Activated gamma-delta T cell (primary cell): ENCODE measurements around the gene NHS.

Source experiments
- DNase-seq: peaks from one replicate; lab custom pipeline; 2025; lab: John Stamatoyannopoulos, UW

Gene NHS

GRCh38 chrX:17588303-17588702, 213.3 kb downstream of the NHS start:
- no peak for DNase-seq

- no peak for DNase-seq
Observed at GRCh38 chrX:17590892-17591740, 216.1 kb downstream of the NHS start.

DNA sequence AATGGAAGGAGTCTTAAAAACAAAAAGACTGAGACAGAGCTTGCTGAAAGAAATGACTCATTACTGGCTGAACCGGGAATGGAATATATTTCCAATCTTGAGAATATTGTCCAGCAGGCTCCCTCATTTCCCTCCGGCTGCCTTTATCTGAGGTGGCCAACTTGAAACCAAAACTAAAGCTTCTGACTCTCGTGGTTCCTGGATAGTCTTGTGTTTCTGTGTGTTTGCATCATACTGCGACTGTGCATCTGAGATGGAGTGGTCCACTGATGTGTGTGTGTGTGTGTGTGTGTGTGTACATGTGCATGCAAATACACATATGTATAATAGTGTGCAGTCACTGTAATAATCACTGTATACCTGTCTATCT, 216.7 kb downstream of the NHS start:
- no peak for DNase-seq

DNA sequence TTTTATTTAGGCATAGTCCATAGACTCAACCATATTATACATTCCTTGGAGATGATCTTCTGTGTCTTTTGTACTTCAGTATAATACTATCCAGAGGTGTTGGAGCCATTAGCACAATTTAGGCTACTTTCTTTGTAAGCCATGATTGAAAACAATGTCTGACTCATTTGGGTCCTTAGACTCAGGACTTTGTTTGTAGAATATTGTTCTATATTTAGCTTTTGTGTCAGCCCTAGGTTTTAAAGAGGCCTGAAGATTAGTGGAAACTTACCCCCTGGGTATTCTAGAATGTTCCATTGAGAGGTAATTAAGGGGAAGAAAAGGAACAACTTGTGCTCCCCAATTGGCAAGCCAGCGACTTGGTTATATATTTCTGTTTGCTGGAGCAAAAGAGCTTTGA, 217.1 kb downstream of the NHS start:
- no peak for DNase-seq

GRCh38 chrX:17594693-17595092, 219.7 kb downstream of the NHS start:
- DNase-seq = no peak

DNA sequence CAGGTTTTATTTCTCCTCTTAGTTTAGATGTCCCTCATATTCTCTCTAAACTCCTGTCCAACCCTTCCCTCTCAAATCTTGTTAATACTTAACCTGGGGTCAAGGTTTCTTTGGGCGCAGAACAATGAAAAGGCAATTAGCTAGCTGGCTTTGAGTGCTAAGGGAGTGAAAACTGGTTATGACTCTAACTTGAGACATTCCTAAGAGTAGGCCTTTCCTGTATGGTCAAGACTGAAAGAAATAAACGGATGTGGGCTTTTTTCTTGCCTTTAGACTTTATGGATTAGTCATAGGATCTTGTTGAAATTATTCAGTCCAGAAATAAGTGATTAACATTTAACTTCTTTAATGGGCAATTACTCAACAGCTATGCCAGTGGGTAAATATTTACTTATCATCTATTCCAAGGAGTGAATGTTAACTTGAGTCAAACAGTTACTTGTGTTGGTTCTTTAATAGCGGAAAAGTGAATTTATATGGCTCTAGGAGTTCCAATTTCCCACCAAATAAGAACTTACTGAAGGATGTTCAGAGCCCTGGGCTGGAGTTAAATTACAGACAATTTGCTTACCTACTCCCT, 220.5 kb downstream of the NHS start:
- no peak for DNase-seq

- DNase-seq = no peak
Observed at GRCh38 chrX:17596061-17596460, 221.1 kb downstream of the NHS start.

GRCh38 chrX:17596546-17597205, 221.7 kb downstream of the NHS start:
- no peak for DNase-seq

GRCh38 chrX:17597327-17597726, 222.3 kb downstream of the NHS start:
- DNase-seq = no peak

GRCh38 chrX:17597836-17598439, 222.9 kb downstream of the NHS start:
- DNase-seq = no peak

DNA sequence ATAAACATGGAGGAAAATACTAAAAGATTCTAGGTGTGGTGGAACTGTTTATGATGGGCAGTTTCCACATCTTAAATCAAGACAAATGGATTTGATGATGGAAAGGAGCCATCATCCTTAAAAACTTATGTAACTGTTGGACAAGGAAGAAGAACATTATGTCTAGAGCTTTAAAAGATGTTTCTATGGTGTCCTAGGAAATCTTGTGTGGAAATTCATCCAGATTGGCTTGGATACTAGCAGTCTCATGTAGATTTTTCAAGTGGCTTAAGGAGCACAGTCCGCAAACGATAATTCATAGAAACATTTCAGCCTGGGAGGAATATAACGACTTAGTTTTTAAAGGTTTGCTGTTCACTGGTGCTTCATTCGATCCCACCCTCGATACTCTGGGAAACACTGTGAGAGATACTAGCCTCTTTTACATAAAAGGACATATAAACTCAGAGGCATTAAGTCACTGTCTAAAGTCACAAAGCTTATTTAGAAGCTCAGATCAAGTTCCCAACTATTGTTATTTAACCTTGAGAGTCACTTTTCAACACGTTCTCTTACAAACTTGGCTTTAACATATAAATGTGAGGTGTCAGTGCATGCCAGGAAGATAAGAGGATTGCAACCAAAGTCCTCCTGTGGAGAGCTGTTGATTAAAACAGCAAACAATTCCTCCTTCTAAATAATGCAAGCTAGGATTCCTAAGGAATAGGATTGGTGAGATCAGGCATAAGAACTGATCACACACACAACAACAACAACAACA, 226.6 kb downstream of the NHS start:
- no peak for DNase-seq

- DNase-seq = no peak
Observed at GRCh38 chrX:17602245-17602644, 227.2 kb downstream of the NHS start.

GRCh38 chrX:17603196-17603595, 228.2 kb downstream of the NHS start:
- no peak for DNase-seq

DNA sequence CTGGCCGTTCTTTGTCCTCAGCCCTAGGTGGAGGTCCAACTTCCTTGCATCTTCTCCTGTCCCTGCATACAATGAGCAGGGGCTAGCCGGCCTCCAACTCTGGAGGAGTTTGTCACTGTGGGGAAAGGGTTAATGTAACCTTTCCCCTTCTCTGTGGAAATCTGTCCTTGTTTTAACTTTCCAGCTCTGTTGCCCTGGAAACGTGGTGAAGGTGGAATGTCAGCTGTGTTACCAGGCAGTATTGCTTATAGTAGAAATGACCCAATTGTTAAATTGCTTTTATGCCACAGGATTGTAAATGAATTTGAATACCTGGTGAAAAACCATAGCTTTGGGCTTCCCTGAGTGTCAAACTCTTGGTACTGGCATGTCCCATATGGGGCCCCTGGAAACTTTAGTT, 230.7 kb downstream of the NHS start:
- DNase-seq = no peak

- no peak for DNase-seq
Observed at GRCh38 chrX:17606231-17606630, 231.2 kb downstream of the NHS start.

- no peak for DNase-seq
Observed at GRCh38 chrX:17608888-17609287, 233.9 kb downstream of the NHS start.

DNA sequence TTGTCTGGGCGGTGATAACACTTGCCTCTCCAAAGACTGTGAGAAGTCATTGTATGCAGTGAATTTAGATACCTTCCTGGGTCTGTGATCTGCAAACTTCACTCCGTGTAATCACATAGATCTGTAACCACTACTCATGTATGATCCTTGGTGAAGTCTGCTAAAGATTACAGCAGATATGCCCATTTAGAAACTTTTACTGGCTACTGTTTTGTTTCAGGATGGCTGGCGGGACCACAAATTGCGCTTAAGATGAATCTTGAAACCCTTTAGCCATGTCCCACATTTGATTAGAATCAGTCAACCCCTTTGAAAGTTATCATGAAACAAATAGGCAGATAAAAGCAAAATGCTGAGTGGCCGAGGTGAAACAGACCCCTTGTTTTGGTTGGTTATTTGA, 235.8 kb downstream of the NHS start:
- DNase-seq = no peak

- DNase-seq = no peak
Observed at GRCh38 chrX:17613979-17614588, 239.1 kb downstream of the NHS start.

- DNase-seq = no peak
Observed at GRCh38 chrX:17616936-17617335, 241.9 kb downstream of the NHS start.

GRCh38 chrX:17617806-17618205, 242.8 kb downstream of the NHS start:
- no peak for DNase-seq

DNA sequence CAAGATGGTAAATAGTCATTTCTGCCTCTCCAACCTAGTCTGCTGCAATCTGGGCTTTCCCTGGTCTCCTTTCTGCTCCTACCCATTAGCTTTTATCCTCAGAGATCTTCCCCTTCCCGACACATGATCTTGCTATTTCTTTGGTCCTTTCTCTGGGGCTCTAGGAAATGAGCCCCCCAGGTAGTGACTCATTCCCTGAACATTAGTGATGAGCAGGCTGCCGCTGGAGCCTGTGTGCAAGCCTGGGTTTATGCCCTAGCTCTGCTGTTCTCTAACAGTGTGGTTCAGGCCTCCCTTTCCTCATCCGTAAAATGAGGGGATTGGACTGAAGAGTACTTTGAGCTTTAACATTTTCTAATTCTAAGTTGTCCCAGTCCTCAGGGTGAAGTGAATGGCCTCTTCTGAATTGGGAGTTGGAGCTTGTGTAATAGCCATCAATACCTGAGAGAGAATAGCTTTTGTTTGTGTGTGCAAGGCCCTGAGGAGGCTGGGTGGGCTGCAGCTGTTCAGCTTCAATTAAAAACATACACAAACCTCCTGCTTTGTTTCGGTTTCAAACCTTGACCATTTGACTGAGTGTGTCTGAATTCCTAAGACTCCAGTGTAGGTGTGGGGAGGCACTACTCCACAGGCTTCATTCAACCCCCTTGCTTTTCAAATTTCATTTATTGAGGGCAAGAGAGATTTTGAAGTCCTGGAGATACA, 246.7 kb downstream of the NHS start:
- DNase-seq = no peak
